Mesendoderm (in vitro differentiated cells): ENCODE data around the gene SLC8A1.

ENCODE experiments used
- DNase-seq: peaks from one replicate; pipeline ENCODE4 v3.0.0; 2013
- H2AK5ac ChIP-seq: 2 replicates; pipeline ENCODE4 v1.6.1; 2013; ENCODE audit warnings: low read length, inconsistent platforms
- H2BK120ac ChIP-seq: 2 replicates; pipeline ENCODE4 v1.6.1; 2013; ENCODE audit warnings: low read depth, mild to moderate bottlenecking, low read length, moderate library complexity, mixed read lengths
- H2BK15ac ChIP-seq: replicated peaks from 2 replicates; pipeline ENCODE4 v1.6.1; 2013; ENCODE audit warnings: low read depth, mild to moderate bottlenecking, moderate library complexity
- H2BK5ac ChIP-seq: 2 replicates; pipeline ENCODE4 v1.6.1; 2013; ENCODE audit warnings: low read length, inconsistent platforms
- H3K18ac ChIP-seq: 2 replicates; pipeline ENCODE4 v1.6.1; 2013; ENCODE audit warnings: mild to moderate bottlenecking, low read length, mixed read lengths
- H3K23ac ChIP-seq: one replicate; pipeline ENCODE4 v1.6.1; 2013; ENCODE audit warnings: low read length
- H3K27ac ChIP-seq: 2 replicates; pipeline ENCODE4 v1.5.1; 2013; ENCODE audit warnings: low read depth, mild to moderate bottlenecking, inconsistent platforms, low read length, moderate library complexity
- H3K27me3 ChIP-seq: 2 replicates; pipeline ENCODE4 v1.6.1; 2013; ENCODE audit warnings: low read length, control low read depth, mild to moderate bottlenecking, inconsistent platforms; ENCODE audit not compliant: insufficient read depth, poor library complexity
- H3K36me3 ChIP-seq: 2 replicates; pipeline ENCODE4 v1.6.1; 2013; ENCODE audit warnings: low read length, inconsistent platforms; ENCODE audit not compliant: control insufficient read depth, insufficient read depth
- H3K4ac ChIP-seq: one replicate; pipeline ENCODE4 v1.6.1; 2013; ENCODE audit warnings: low read depth, mild to moderate bottlenecking, low read length, moderate library complexity
- H3K4me1 ChIP-seq: 2 replicates; pipeline ENCODE4 v1.6.1; 2013; ENCODE audit warnings: low read depth, low read length, inconsistent platforms; ENCODE audit not compliant: control insufficient read depth
- H3K4me2 ChIP-seq: 2 replicates; pipeline ENCODE4 v1.6.1; 2013; ENCODE audit warnings: low read length
- H3K4me3 ChIP-seq: 2 replicates; pipeline ENCODE4 v1.5.1; 2013; ENCODE audit warnings: mild to moderate bottlenecking, low read length
- H3K56ac ChIP-seq: one replicate; pipeline ENCODE4 v1.6.1; 2013; ENCODE audit warnings: low read length
- H3K79me1 ChIP-seq: 2 replicates; pipeline ENCODE4 v1.6.1; 2013; ENCODE audit warnings: low read length, inconsistent platforms
- H3K79me2 ChIP-seq: 2 replicates; pipeline ENCODE4 v1.6.1; 2013; ENCODE audit warnings: mild to moderate bottlenecking, low read length; ENCODE audit not compliant: control insufficient read depth, insufficient read depth
- H3K9ac ChIP-seq: 2 replicates; pipeline ENCODE4 v1.6.1; 2013; ENCODE audit warnings: low read length, inconsistent platforms
- H4K5ac ChIP-seq: one replicate; pipeline ENCODE4 v1.6.1; 2013; ENCODE audit warnings: low read length
- H4K8ac ChIP-seq: one replicate; pipeline ENCODE4 v1.6.1; 2013; ENCODE audit warnings: low read depth, mild to moderate bottlenecking, control low read depth, low read length, moderate library complexity
- WGBS: extraction: QIAGEN DNeasy Blood & Tissue Kit; methylation state at CpG from one replicate; pipeline ENCODE4 v1.1.7; 2013; ENCODE audit warnings: low lambda C conversion rate, missing lambda C conversion rate; ENCODE audit not compliant: insufficient coverage; ENCODE audit errors: extremely low coverage; 5-methylcytosine and 5-hydroxymethylcytosine counted together

Gene SLC8A1

DNA sequence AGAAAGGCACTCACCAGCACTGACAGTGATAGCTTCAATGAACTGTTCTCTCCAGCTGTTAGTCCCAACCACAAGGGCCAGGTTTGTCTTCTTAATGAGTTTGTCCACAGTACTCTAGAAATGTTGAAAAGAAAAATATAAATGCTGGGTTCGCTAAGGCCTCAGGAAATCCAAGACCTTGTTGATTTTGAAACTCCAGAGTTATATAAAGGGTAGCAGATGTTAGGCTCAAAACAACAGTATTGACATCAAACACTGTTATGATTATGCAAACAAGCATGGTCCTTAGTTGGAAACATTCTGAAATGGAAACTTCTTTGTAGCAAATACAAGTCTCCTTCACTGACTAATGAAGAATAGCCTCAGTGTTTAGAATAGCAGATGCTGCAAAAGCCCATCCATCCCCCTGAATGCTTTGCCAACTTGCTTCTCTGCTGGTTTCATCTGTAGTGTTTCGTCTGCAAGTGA, 291.1 kb downstream of the SLC8A1 start:
- no peak overlapping the region for H4K5ac ChIP-seq
- no peaks in the 10 kb centered on the region for H3K79me2 ChIP-seq
- H3K79me1 ChIP-seq, result no peaks in the 10 kb centered on the region
- H2BK15ac ChIP-seq, result no peak overlapping the region
- no peak overlapping the region for H3K23ac ChIP-seq
- H3K27ac ChIP-seq, result no peak overlapping the region
- H2AK5ac ChIP-seq, result no peak overlapping the region
- DNase-seq, result no peak
- no peak overlapping the region for H2BK5ac ChIP-seq
- no peaks in the 10 kb centered on the region for H3K4me1 ChIP-seq
- no peaks in the 10 kb centered on the region for H3K36me3 ChIP-seq
- H3K27me3 ChIP-seq, result no peaks in the 10 kb centered on the region
- no CpG with 5 or more reads among the region's 2 CpGs for WGBS
- H3K4me3 ChIP-seq, result no peak overlapping the region
- H3K56ac ChIP-seq, result no peak overlapping the region
- no peak overlapping the region for H3K4ac ChIP-seq
- H2BK120ac ChIP-seq, result no peak overlapping the region
- H3K9ac ChIP-seq, result no peak overlapping the region
- H3K18ac ChIP-seq, result no peak overlapping the region
- no peak overlapping the region for H3K4me2 ChIP-seq
- H4K8ac ChIP-seq, result no peak overlapping the region

DNA sequence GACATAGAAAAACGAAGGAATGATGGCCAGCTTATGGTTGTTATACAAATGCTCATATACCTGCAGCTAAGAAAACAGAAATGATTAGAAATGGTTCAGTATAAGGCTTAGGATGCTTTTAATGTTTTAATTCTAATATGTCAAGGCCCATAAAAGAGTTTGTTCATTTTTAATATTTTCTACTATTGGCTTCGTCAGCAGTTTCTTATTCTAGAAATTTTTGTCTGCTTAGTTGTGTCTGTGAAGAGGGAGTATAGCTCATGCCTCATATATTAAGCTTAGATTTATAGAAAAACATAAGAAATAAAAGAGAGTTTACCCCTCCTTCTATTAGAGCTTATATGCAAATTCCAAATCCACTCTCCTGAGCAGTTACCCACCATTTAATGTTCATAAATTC, 292.6 kb downstream of the SLC8A1 start:
- H3K27me3 ChIP-seq, result no peaks in the 10 kb centered on the region
- no peaks in the 10 kb centered on the region for H3K79me2 ChIP-seq
- H3K4ac ChIP-seq, result no peak overlapping the region
- no peak overlapping the region for H2BK120ac ChIP-seq
- H3K27ac ChIP-seq, result no peak overlapping the region
- H4K5ac ChIP-seq, result no peak overlapping the region
- no peak overlapping the region for H3K9ac ChIP-seq
- no CpG with 5 or more reads among the region's 2 CpGs for WGBS
- H4K8ac ChIP-seq, result no peak overlapping the region
- H2AK5ac ChIP-seq, result no peak overlapping the region
- H3K4me2 ChIP-seq, result no peak overlapping the region
- H2BK5ac ChIP-seq, result no peak overlapping the region
- no peak overlapping the region for H3K18ac ChIP-seq
- H3K4me1 ChIP-seq, result no peaks in the 10 kb centered on the region
- no peak overlapping the region for H3K56ac ChIP-seq
- DNase-seq, result no peak
- no peak overlapping the region for H3K4me3 ChIP-seq
- no peaks in the 10 kb centered on the region for H3K36me3 ChIP-seq
- H2BK15ac ChIP-seq, result no peak overlapping the region
- H3K23ac ChIP-seq, result no peak overlapping the region
- H3K79me1 ChIP-seq, result no peaks in the 10 kb centered on the region

DNA sequence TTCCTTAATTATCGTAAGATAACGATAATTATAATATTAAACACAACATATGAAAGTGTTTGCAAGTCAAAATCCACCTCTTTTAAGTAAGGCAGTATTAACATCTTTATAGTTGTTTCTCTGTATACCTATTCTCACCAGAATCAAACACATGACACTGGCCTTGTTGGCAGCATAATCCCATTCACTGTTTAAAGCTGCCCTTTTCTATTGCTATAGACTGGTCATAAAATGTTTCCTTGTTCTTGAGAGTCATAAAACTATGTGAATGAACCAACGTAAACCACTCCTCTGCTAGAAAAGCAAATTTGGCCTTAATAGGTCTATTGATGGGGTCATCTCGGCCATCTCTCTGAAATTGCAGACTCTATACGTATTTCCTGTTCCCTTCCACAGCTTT, 293.1 kb downstream of the SLC8A1 start:
- no peaks in the 10 kb centered on the region for H3K79me1 ChIP-seq
- no peak overlapping the region for H2BK120ac ChIP-seq
- WGBS, result no CpG with 5 or more reads among the region's 5 CpGs
- H3K27ac ChIP-seq, result no peak overlapping the region
- no peak overlapping the region for H3K4ac ChIP-seq
- DNase-seq, result no peak
- H3K27me3 ChIP-seq, result no peaks in the 10 kb centered on the region
- no peaks in the 10 kb centered on the region for H3K4me1 ChIP-seq
- H3K18ac ChIP-seq, result no peak overlapping the region
- no peak overlapping the region for H2BK5ac ChIP-seq
- H3K9ac ChIP-seq, result no peak overlapping the region
- no peak overlapping the region for H3K4me3 ChIP-seq
- no peak overlapping the region for H4K5ac ChIP-seq
- no peak overlapping the region for H3K23ac ChIP-seq
- no peaks in the 10 kb centered on the region for H3K79me2 ChIP-seq
- no peak overlapping the region for H2AK5ac ChIP-seq
- no peak overlapping the region for H3K56ac ChIP-seq
- no peaks in the 10 kb centered on the region for H3K36me3 ChIP-seq
- H4K8ac ChIP-seq, result no peak overlapping the region
- H3K4me2 ChIP-seq, result no peak overlapping the region
- no peak overlapping the region for H2BK15ac ChIP-seq

DNA sequence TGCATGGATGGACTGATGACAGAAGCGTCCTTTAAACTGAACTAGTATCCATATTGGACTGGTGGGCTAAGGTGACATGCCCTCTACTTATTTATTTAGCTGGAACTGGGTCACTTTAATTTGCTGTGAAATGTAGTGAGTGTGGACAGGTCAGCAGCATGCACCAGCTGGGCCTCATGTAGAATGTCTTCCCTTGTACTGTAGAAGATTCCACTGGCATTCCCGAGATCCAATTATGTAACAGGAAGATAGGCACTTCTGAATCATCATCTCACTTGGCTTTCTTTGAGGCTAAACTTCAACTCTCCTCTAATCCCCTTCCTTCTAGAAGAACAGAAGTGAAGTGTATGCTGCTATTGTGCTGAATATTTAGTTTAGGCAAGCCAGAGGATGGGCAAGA, 296.2 kb downstream of the SLC8A1 start:
- no peak overlapping the region for H3K4ac ChIP-seq
- no peak overlapping the region for H4K8ac ChIP-seq
- H3K27me3 ChIP-seq, result no peaks in the 10 kb centered on the region
- DNase-seq, result no peak
- no peak overlapping the region for H3K27ac ChIP-seq
- H2AK5ac ChIP-seq, result no peak overlapping the region
- H3K23ac ChIP-seq, result no peak overlapping the region
- H4K5ac ChIP-seq, result no peak overlapping the region
- H3K9ac ChIP-seq, result no peak overlapping the region
- H3K36me3 ChIP-seq, result no peaks in the 10 kb centered on the region
- no peaks in the 10 kb centered on the region for H3K79me1 ChIP-seq
- no peaks in the 10 kb centered on the region for H3K4me1 ChIP-seq
- no peak overlapping the region for H3K4me2 ChIP-seq
- no peak overlapping the region for H2BK120ac ChIP-seq
- H3K4me3 ChIP-seq, result no peak overlapping the region
- H3K18ac ChIP-seq, result no peak overlapping the region
- no CpG with 5 or more reads among the region's 2 CpGs for WGBS
- H2BK15ac ChIP-seq, result no peak overlapping the region
- no peaks in the 10 kb centered on the region for H3K79me2 ChIP-seq
- H2BK5ac ChIP-seq, result no peak overlapping the region
- H3K56ac ChIP-seq, result no peak overlapping the region

GRCh38 chr2:40150266-40150665, 301.6 kb downstream of the SLC8A1 start:
- H4K8ac ChIP-seq, result no peak overlapping the region
- no peaks in the 10 kb centered on the region for H3K36me3 ChIP-seq
- H3K9ac ChIP-seq, result no peak overlapping the region
- no peak overlapping the region for H2BK15ac ChIP-seq
- no peak overlapping the region for H2AK5ac ChIP-seq
- no peak overlapping the region for H3K4me2 ChIP-seq
- no peaks in the 10 kb centered on the region for H3K27me3 ChIP-seq
- H3K18ac ChIP-seq, result no peak overlapping the region
- H3K4ac ChIP-seq, result no peak overlapping the region
- H3K79me1 ChIP-seq, result no peaks in the 10 kb centered on the region
- no peak overlapping the region for H3K23ac ChIP-seq
- no peak for DNase-seq
- no peak overlapping the region for H4K5ac ChIP-seq
- H3K4me3 ChIP-seq, result no peak overlapping the region
- H2BK5ac ChIP-seq, result no peak overlapping the region
- no peaks in the 10 kb centered on the region for H3K4me1 ChIP-seq
- no peak overlapping the region for H3K56ac ChIP-seq
- H2BK120ac ChIP-seq, result no peak overlapping the region
- no CpG with 5 or more reads among the region's 4 CpGs for WGBS
- no peaks in the 10 kb centered on the region for H3K79me2 ChIP-seq
- no peak overlapping the region for H3K27ac ChIP-seq

DNA sequence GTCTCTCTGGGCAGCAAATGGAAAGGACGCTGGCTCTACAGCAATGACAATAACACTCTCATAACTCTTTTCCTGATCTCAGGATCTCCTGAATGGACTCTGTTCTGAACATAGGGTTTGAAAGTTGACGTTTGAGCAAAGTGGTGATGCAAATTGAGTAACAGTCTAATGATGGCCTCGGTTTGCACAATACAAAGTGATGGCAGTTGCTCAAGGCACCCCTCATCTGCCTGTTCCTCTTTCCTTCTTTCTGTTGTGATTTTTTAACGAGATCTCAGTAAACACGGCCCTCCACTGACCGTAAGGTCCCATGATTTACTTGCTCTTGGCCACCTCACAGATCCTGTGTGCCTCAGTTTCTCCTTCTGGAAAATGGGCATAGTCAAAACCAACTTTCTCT, 303.6 kb downstream of the SLC8A1 start:
- H3K27ac ChIP-seq, result no peak overlapping the region
- DNase-seq, result no peak
- no peaks in the 10 kb centered on the region for H3K79me1 ChIP-seq

More for the DNA sequence above, 303.6 kb downstream of the SLC8A1 start:
- Histone ChIP-seq H3K4me2 (no peak overlapping the region), H4K8ac (no peak overlapping the region), H3K4me3 (no peak overlapping the region), H2BK120ac (no peak overlapping the region), H3K36me3 (no peaks in the 10 kb centered on the region), H4K5ac (no peak overlapping the region), H3K18ac (no peak overlapping the region), H2BK15ac (no peak overlapping the region), H3K4ac (no peak overlapping the region), H2AK5ac (no peak overlapping the region), H3K4me1 (no peaks in the 10 kb centered on the region), H3K23ac (no peak overlapping the region), H3K27me3 (no peaks in the 10 kb centered on the region), H3K56ac (no peak overlapping the region), H3K9ac (no peak overlapping the region), H2BK5ac (no peak overlapping the region), H3K79me2 (no peaks in the 10 kb centered on the region)
- WGBS, result no CpG with 5 or more reads among the region's 6 CpGs
